ENCODE measurements around the gene BTBD1. TPM values are rescaled to one million over a fixed set of nuclear protein-coding genes. Genes with fewer than 3 reads are reported as not detected.
"Not testable (repeated sequence)": the region's sequence is repeated elsewhere in the genome, so short reads cannot be mapped to it uniquely, and the experiment has no call there.

The BTBD1 gene
- polyA plus RNA-seq, 2 donors = 6.8 to 18.1 TPM

DNA sequence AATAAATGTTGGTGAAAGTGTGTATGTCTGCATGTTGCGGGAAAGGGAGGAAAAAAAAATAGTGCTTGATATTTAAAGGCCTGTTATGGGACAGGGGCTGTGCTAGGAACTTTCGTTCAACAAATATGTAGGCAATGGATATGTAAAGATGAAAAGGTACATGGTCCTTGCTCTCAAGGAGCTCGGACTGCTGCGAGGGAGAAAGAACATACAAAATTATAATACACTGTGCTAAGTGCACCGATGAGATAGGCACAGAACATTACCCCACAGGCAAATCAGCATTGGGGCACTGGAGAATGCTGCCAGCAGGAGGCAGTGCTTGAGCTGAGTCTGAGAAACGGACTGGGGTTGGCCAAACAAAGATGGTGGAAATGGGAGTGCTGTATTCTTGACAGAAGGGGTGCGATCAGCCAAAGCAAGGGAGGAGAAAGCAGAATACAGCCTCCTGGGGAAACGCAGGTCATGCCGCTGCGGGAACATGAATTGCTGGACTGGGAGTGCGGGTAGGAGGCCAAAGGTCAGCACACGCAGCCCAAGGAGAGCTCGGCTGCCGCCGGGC lies 56.3 kb downstream of the BTBD1 start:
- Histone ChIP-seq H3K4me1 (ENCODE audit: control insufficient read depth in 2 of 2, insufficient read depth in 2 of 2, low read length in 1 of 2) (peaks cover 10% of the 10 kb centered on the region in 2 donors), H3K27ac (ENCODE audit: low read depth in 2 of 2, low read length in 1 of 2) (peak overlapping the region; percentile 94 to 96), H3K27me3 (ENCODE audit: control insufficient read depth in 1 of 2, insufficient read depth in 2 of 2, low read length in 2 of 2) (no peaks in the 10 kb centered on the region), H3K9me3 (ENCODE audit: control insufficient read depth in 2 of 2, insufficient read depth in 1 of 2, low read depth in 1 of 2, low read length in 1 of 2) (no peaks in the 10 kb centered on the region), H3K36me3 (ENCODE audit: control insufficient read depth in 2 of 2, insufficient read depth in 2 of 2, low read length in 1 of 2) (peaks cover 3 to 5% of the 10 kb centered on the region in 2 donors), H3K4me3 (ENCODE audit: low read depth in 1 of 2, low read length in 2 of 2) (peak overlapping the region; percentile 85 to 98)
- 8 to 9% methylated on average over 12 to 15 of the region's 15 CpGs for WGBS, 2 donors

DNA sequence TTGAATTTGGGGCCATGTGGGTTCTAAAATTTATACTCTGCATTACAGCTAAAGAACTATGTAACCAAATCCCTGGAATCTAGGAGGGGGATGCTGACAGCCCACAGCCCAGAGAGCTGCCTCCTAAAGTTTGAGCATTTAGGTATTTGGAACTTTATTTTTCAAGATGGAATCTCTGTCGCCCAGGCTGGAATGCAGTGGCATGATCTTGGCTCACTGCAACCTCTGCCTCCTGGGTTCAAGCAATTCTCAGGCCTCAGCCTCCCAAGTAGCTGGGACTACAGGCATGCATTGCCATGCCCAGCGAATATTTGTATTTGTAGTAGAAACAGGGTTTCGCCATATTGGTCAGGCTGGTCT lies 66.4 kb downstream of the BTBD1 start:
- not testable (repeated sequence) for H3K4me1 ChIP-seq (ENCODE audit: control insufficient read depth in 2 of 2, insufficient read depth in 2 of 2, low read length in 1 of 2); H3K27ac ChIP-seq (ENCODE audit: low read depth in 2 of 2, low read length in 1 of 2); H3K36me3 ChIP-seq (ENCODE audit: control insufficient read depth in 2 of 2, insufficient read depth in 2 of 2, low read length in 1 of 2); H3K9me3 ChIP-seq (ENCODE audit: control insufficient read depth in 2 of 2, insufficient read depth in 1 of 2, low read depth in 1 of 2, low read length in 1 of 2); H3K27me3 ChIP-seq (ENCODE audit: control insufficient read depth in 1 of 2, insufficient read depth in 2 of 2, low read length in 2 of 2); H3K4me3 ChIP-seq (ENCODE audit: low read depth in 1 of 2, low read length in 2 of 2)
- WGBS, 2 donors = 90 to 94% methylated on average over 3 of the region's 3 CpGs

DNA sequence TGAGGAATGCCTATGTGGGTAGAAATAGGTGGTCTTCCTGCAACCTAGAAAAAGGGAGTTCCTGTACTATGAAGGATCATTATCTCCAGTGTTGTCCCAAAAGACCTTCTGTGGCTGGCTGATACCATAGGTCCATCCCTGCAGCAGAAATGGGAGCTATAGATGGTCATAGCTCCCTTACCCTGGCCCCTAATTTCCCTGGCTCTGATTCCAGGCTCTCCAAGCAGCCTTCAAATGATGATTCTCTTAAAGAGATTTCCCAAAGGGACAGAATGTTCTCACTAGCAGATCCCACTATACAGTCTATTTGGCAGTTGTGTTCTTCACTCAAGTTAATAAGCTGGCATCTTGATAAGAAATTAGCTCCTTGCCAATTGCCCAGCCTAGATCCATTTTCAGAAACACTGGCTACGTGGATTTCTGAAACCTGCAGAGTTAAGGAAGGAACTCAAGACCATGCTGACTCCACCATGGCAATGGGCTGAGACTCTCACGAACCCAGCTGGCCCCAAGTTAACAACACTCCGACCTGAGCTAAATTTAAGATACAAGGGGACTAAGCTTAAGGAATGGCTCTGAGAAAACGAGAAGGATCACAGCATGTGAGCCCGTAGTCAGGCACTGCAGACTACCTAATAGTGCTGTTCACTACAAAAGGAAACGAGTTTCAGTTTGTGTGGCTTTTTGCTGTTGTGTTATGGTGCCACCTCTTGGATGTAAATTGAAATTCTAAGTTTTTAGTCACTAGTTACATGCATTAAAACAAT lies 67.0 kb downstream of the BTBD1 start:
- Histone ChIP-seq H3K36me3 (ENCODE audit: control insufficient read depth in 2 of 2, insufficient read depth in 2 of 2, low read length in 1 of 2) (no peaks in the 10 kb centered on the region), H3K4me3 (ENCODE audit: low read depth in 1 of 2, low read length in 2 of 2) (peak overlapping the region; percentile 19 to 41), H3K4me1 (ENCODE audit: control insufficient read depth in 2 of 2, insufficient read depth in 2 of 2, low read length in 1 of 2) (no peaks in the 10 kb centered on the region), H3K27ac (ENCODE audit: low read depth in 2 of 2, low read length in 1 of 2) (peak overlapping the region in 1 of 2 donors; percentile 20), H3K27me3 (ENCODE audit: control insufficient read depth in 1 of 2, insufficient read depth in 2 of 2, low read length in 2 of 2) (no peaks in the 10 kb centered on the region), H3K9me3 (ENCODE audit: control insufficient read depth in 2 of 2, insufficient read depth in 1 of 2, low read depth in 1 of 2, low read length in 1 of 2) (no peaks in the 10 kb centered on the region)
- WGBS, 2 donors = 10 to 11% methylated on average over 6 of the region's 6 CpGs

DNA sequence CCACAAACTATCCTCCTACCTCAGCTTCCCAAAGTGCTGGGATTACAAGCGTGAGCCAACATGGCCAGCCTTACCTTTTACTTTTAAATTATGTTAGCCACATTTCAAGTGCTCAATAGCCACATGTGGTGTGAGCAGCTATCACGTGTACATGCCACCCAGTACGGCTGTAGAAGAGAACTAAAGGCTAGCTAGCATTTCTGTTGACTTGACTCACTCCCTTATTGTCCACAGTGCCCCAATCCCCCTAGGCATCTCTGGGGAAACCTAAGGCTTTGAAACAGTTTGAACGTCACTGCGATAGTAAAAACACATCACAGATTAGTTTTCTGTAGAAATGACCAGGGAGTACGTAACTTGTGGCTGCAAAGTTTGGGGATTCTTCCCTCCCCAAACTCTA lies 67.6 kb downstream of the BTBD1 start:
- Histone ChIP-seq H3K27me3 (ENCODE audit: control insufficient read depth in 1 of 2, insufficient read depth in 2 of 2, low read length in 2 of 2) (no peaks in the 10 kb centered on the region), H3K27ac (ENCODE audit: low read depth in 2 of 2, low read length in 1 of 2) (no peak overlapping the region), H3K4me1 (ENCODE audit: control insufficient read depth in 2 of 2, insufficient read depth in 2 of 2, low read length in 1 of 2) (no peaks in the 10 kb centered on the region), H3K4me3 (ENCODE audit: low read depth in 1 of 2, low read length in 2 of 2) (no peak overlapping the region), H3K36me3 (ENCODE audit: control insufficient read depth in 2 of 2, insufficient read depth in 2 of 2, low read length in 1 of 2) (no peaks in the 10 kb centered on the region), H3K9me3 (ENCODE audit: control insufficient read depth in 2 of 2, insufficient read depth in 1 of 2, low read depth in 1 of 2, low read length in 1 of 2) (no peaks in the 10 kb centered on the region)
- WGBS, 2 donors = 83 to 89% methylated on average over 6 of the region's 6 CpGs

DNA sequence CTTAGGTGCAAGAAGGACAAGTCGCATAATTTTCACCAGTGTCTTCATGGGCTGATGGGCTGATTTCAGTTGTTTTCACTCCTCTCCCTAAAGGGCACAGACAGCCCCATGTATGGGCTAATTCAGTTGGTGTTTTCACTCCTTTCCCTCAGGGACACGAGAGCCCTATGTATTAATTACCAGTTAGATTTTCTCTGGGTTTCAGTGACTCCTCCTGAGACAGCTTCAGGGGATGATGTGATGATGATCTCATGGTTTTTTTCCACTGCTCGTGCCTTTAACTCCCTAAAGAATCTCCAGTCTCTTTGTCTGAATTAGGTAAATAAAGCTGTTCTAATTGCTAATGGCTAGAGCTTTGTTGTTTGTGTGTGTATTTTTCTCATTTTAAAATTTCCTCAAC lies 71.1 kb downstream of the BTBD1 start:
- Histone ChIP-seq H3K4me3 (ENCODE audit: low read depth in 1 of 2, low read length in 2 of 2) (no peak overlapping the region), H3K9me3 (ENCODE audit: control insufficient read depth in 2 of 2, insufficient read depth in 1 of 2, low read depth in 1 of 2, low read length in 1 of 2) (no peaks in the 10 kb centered on the region), H3K4me1 (ENCODE audit: control insufficient read depth in 2 of 2, insufficient read depth in 2 of 2, low read length in 1 of 2) (no peaks in the 10 kb centered on the region), H3K27ac (ENCODE audit: low read depth in 2 of 2, low read length in 1 of 2) (no peak overlapping the region), H3K36me3 (ENCODE audit: control insufficient read depth in 2 of 2, insufficient read depth in 2 of 2, low read length in 1 of 2) (no peaks in the 10 kb centered on the region), H3K27me3 (ENCODE audit: control insufficient read depth in 1 of 2, insufficient read depth in 2 of 2, low read length in 2 of 2) (no peaks in the 10 kb centered on the region)
- 61 to 68% methylated on average over 3 of the region's 3 CpGs for WGBS, 2 donors

DNA sequence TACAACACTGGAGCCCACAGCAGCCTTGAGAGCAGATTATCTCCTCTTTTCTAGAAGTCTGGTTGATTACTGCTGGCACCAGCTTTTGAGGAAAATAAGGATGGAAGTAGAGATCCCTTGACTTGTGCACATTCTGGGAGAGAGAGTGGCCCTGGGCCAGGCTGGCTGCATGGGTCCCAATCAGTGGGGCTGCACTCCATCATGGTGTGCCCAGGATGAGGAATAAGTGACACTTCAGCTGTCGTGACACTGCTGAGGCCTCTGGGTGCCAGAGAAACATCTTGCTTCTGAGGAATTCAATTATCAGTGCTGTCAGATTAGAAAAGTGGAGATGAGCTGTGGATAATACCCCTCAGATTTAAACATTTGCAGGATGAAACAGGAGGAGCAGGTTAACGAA lies 72.0 kb downstream of the BTBD1 start:
- Histone ChIP-seq H3K9me3 (ENCODE audit: control insufficient read depth in 2 of 2, insufficient read depth in 1 of 2, low read depth in 1 of 2, low read length in 1 of 2) (no peaks in the 10 kb centered on the region), H3K4me3 (ENCODE audit: low read depth in 1 of 2, low read length in 2 of 2) (no peak overlapping the region), H3K27ac (ENCODE audit: low read depth in 2 of 2, low read length in 1 of 2) (no peak overlapping the region), H3K27me3 (ENCODE audit: control insufficient read depth in 1 of 2, insufficient read depth in 2 of 2, low read length in 2 of 2) (no peaks in the 10 kb centered on the region), H3K36me3 (ENCODE audit: control insufficient read depth in 2 of 2, insufficient read depth in 2 of 2, low read length in 1 of 2) (no peaks in the 10 kb centered on the region), H3K4me1 (ENCODE audit: control insufficient read depth in 2 of 2, insufficient read depth in 2 of 2, low read length in 1 of 2) (no peaks in the 10 kb centered on the region)
- WGBS, 2 donors = 74 to 82% methylated on average over 2 of the region's 2 CpGs

DNA sequence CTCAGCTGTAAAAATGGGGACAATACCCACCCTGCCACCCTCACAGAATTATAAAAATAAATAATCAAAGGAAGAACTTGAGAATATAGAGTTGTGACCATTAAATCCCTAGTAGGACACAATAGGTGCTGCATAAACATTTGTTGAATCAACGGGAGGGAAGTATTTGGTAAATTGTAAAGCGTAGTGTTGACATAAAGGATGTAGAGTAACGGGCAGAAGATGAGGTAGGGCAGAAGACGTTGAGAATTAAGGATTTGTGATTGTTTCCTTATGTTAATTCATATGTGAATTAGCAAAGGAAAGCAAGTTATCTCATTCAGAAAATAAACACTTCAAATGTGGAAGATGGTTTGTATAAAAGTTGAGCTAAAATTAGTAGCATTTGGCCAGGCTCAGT lies 73.9 kb downstream of the BTBD1 start:
- Histone ChIP-seq H3K4me3 (ENCODE audit: low read depth in 1 of 2, low read length in 2 of 2) (no peak overlapping the region), H3K27ac (ENCODE audit: low read depth in 2 of 2, low read length in 1 of 2) (no peak overlapping the region), H3K9me3 (ENCODE audit: control insufficient read depth in 2 of 2, insufficient read depth in 1 of 2, low read depth in 1 of 2, low read length in 1 of 2) (no peaks in the 10 kb centered on the region), H3K36me3 (ENCODE audit: control insufficient read depth in 2 of 2, insufficient read depth in 2 of 2, low read length in 1 of 2) (no peaks in the 10 kb centered on the region), H3K27me3 (ENCODE audit: control insufficient read depth in 1 of 2, insufficient read depth in 2 of 2, low read length in 2 of 2) (no peaks in the 10 kb centered on the region), H3K4me1 (ENCODE audit: control insufficient read depth in 2 of 2, insufficient read depth in 2 of 2, low read length in 1 of 2) (no peaks in the 10 kb centered on the region)
- WGBS, 2 donors = 58 to 66% methylated on average over 4 of the region's 4 CpGs

DNA sequence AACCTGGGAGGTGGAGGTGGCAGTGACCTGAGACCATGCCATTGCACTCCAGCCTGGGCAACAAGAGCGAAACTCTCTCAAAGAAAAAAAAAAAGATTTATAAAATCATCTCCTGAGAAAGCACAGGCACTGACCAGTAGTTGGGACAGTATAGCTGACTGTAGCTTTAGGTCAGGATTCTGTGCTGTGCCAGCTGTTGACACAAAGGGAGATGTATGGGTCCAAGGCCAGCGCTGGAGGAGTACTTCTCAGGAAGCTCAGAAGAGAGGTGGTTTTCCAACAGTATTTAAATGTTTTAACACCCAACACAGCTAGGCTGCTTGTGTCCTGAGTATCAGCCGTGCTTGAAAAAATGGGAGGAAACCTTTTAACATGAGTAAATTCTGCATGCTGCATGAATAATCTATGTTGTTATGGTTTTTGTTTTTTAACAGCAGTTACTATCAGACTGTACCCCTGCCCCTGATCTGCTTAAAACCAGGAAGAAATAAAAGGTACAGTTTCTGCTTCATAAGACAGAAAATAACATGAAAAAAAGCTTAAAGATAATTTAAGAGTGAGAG lies 74.5 kb downstream of the BTBD1 start:
- WGBS, 2 donors = 92 to 94% methylated on average over 3 of the region's 3 CpGs
- Histone ChIP-seq H3K27me3 (ENCODE audit: control insufficient read depth in 1 of 2, insufficient read depth in 2 of 2, low read length in 2 of 2) (no peaks in the 10 kb centered on the region), H3K4me1 (ENCODE audit: control insufficient read depth in 2 of 2, insufficient read depth in 2 of 2, low read length in 1 of 2) (no peaks in the 10 kb centered on the region), H3K36me3 (ENCODE audit: control insufficient read depth in 2 of 2, insufficient read depth in 2 of 2, low read length in 1 of 2) (no peaks in the 10 kb centered on the region), H3K4me3 (ENCODE audit: low read depth in 1 of 2, low read length in 2 of 2) (no peak overlapping the region), H3K9me3 (ENCODE audit: control insufficient read depth in 2 of 2, insufficient read depth in 1 of 2, low read depth in 1 of 2, low read length in 1 of 2) (no peaks in the 10 kb centered on the region), H3K27ac (ENCODE audit: low read depth in 2 of 2, low read length in 1 of 2) (no peak overlapping the region)

DNA sequence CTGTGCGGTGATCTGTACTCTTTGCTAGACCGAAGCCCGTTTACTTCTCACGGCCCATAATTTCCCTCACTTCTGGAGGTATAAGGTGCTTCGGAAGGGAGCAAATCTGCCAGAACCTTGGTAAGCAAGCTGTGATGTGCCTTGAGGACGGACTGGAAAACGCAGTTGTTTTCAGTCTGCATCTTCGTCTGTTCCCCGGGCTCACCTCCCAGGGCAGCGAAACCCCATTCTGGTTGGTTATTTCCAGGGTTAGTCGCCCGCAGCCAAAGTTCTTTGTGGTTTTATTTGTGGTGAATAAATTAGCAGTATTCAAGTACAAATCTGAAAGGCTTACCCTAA lies 80.6 kb downstream of the BTBD1 start:
- Histone ChIP-seq H3K27me3 (ENCODE audit: control insufficient read depth in 1 of 2, insufficient read depth in 2 of 2, low read length in 2 of 2) (no peaks in the 10 kb centered on the region), H3K36me3 (ENCODE audit: control insufficient read depth in 2 of 2, insufficient read depth in 2 of 2, low read length in 1 of 2) (no peaks in the 10 kb centered on the region), H3K27ac (ENCODE audit: low read depth in 2 of 2, low read length in 1 of 2) (peak overlapping the region; percentile 47 to 79), H3K4me1 (ENCODE audit: control insufficient read depth in 2 of 2, insufficient read depth in 2 of 2, low read length in 1 of 2) (peaks cover 0 to 5% of the 10 kb centered on the region in 2 donors), H3K9me3 (ENCODE audit: control insufficient read depth in 2 of 2, insufficient read depth in 1 of 2, low read depth in 1 of 2, low read length in 1 of 2) (no peaks in the 10 kb centered on the region), H3K4me3 (ENCODE audit: low read depth in 1 of 2, low read length in 2 of 2) (peak overlapping the region; percentile 82 to 99)
- WGBS, 2 donors = 0 to 1% methylated on average over 12 of the region's 12 CpGs
